HL-60 (cell line): Measurements from ENCODE around the gene HLA-G.

Experiments used
- DNase-seq, 2 experiments: peaks; one replicate each; pipeline ENCODE4 v3.0.0-alpha.2; 2010 to 2020; ENCODE audit warnings: low read depth in 1 of 2, low spot score in 1 of 2
- H3K27ac ChIP-seq: fragments of 250-450 bp; sonication (Bioruptor Pico); replicated peaks from 2 replicates; pipeline ENCODE4 v1.5.1; 2020; ENCODE audit warnings: mild to moderate bottlenecking, moderate library complexity
- H3K27me3 ChIP-seq: fragments of 250-450 bp; sonication (Bioruptor Pico); 2 replicates; pipeline ENCODE4 v1.5.1; 2021; ENCODE audit warnings: mild to moderate bottlenecking, moderate library complexity; ENCODE audit not compliant: insufficient read depth, poor library complexity, severe bottlenecking
- H3K4me3 ChIP-seq: replicated peaks from 2 replicates; pipeline ENCODE4 v1.5.1; 2011; ENCODE audit warnings: mild to moderate bottlenecking, control low read depth, low read length; ENCODE audit not compliant: insufficient read depth
- CTCF ChIP-seq: IDR thresholded peaks from one replicate; pipeline ENCODE4 v1.5.1; 2011; ENCODE audit warnings: low read length, control low read depth, inconsistent platforms; ENCODE audit not compliant: insufficient read depth
- GABPA ChIP-seq: IDR thresholded peaks from 2 replicates; pipeline ENCODE4 v1.6.1; 2012; ENCODE audit warnings: low read depth
- POLR2AphosphoS5 ChIP-seq: IDR thresholded peaks from 2 replicates; pipeline ENCODE4 v1.6.1; 2012; ENCODE audit warnings: low read depth
- REST ChIP-seq: IDR thresholded peaks from 2 replicates; pipeline ENCODE4 v1.6.1; 2012; ENCODE audit warnings: low read depth; ENCODE audit not compliant: insufficient replicate concordance
- SPI1 ChIP-seq: IDR thresholded peaks from 2 replicates; pipeline ENCODE4 v1.6.1; 2012; ENCODE audit warnings: low read depth, mild to moderate bottlenecking, borderline replicate concordance

The HLA-G gene

GRCh38 chr6:29793796-29794195 is 33.8 kb upstream of the HLA-G start:
- DNase-seq: no peak
- H3K27me3 ChIP-seq: peaks cover 21% of the 10 kb centered on the region
- no peak overlapping the region for H3K27ac ChIP-seq
- no peak for TF ChIP-seq SPI1
- no peak for TF ChIP-seq REST
- TF ChIP-seq CTCF: no peak
- no peak for TF ChIP-seq GABPA
- TF ChIP-seq POLR2AphosphoS5: no peak
- no peak overlapping the region for H3K4me3 ChIP-seq

GRCh38 chr6:29796026-29796425 is 31.6 kb upstream of the HLA-G start:
- H3K27ac ChIP-seq: no peak overlapping the region
- TF ChIP-seq CTCF: no peak
- no peak for TF ChIP-seq SPI1
- no peak for TF ChIP-seq GABPA
- TF ChIP-seq POLR2AphosphoS5: no peak
- no peak for TF ChIP-seq REST
- peaks cover 21% of the 10 kb centered on the region for H3K27me3 ChIP-seq
- no peak overlapping the region for H3K4me3 ChIP-seq
- DNase-seq: no peak

GRCh38 chr6:29797135-29797534 is 30.5 kb upstream of the HLA-G start:
- peaks cover 15% of the 10 kb centered on the region for H3K27me3 ChIP-seq
- no peak for TF ChIP-seq CTCF
- TF ChIP-seq GABPA: no peak
- no peak for TF ChIP-seq SPI1
- TF ChIP-seq POLR2AphosphoS5: no peak
- no peak for TF ChIP-seq REST
- H3K4me3 ChIP-seq: no peak overlapping the region
- no peak overlapping the region for H3K27ac ChIP-seq
- no peak for DNase-seq
